ENCODE results near the gene ZC3HAV1.

The ZC3HAV1 gene

GRCh38 chr7:139139150-139139549 lies 29.6 kb upstream of the ZC3HAV1 start:
- Histone ChIP-seq H3K4me3 (ENCODE audit: low read depth in 1 of 2, low read length in 2 of 2) (no peak overlapping the region), H3K27me3 (ENCODE audit: insufficient read depth, low read length, poor library complexity) (no peaks in the 10 kb centered on the region), H2AFZ (ENCODE audit: low read depth, low read length) (no peak overlapping the region), H3K4me1 (ENCODE audit: insufficient read depth, low read length) (peaks cover 7% of the 10 kb centered on the region), H3K27ac (ENCODE audit: low read length) (no peak overlapping the region), H3K36me3 (ENCODE audit: insufficient read depth, low read length) (peaks cover 3% of the 10 kb centered on the region; the same call in 1 of the 2 replicates), H4K20me1 (ENCODE audit: insufficient read depth, low read length) (no peaks in the 10 kb centered on the region), H3K9ac (ENCODE audit: low read depth, low read length) (no peak overlapping the region), H3K4me2 (ENCODE audit: insufficient read depth, low read length) (no peak overlapping the region), H3K9me3 (ENCODE audit: insufficient read depth, low read length, severe bottlenecking) (no peaks in the 10 kb centered on the region), H3K79me2 (ENCODE audit: insufficient read depth, low read length) (0 out of 2 replicates have a peak, but pooled peaks cover 2% of the 10 kb centered on the region)
- ATAC-seq (ENCODE audit: insufficient read depth, low read depth), result no peak
- DNase-seq, result no peak
- TF ChIP-seq, protein P1, sequence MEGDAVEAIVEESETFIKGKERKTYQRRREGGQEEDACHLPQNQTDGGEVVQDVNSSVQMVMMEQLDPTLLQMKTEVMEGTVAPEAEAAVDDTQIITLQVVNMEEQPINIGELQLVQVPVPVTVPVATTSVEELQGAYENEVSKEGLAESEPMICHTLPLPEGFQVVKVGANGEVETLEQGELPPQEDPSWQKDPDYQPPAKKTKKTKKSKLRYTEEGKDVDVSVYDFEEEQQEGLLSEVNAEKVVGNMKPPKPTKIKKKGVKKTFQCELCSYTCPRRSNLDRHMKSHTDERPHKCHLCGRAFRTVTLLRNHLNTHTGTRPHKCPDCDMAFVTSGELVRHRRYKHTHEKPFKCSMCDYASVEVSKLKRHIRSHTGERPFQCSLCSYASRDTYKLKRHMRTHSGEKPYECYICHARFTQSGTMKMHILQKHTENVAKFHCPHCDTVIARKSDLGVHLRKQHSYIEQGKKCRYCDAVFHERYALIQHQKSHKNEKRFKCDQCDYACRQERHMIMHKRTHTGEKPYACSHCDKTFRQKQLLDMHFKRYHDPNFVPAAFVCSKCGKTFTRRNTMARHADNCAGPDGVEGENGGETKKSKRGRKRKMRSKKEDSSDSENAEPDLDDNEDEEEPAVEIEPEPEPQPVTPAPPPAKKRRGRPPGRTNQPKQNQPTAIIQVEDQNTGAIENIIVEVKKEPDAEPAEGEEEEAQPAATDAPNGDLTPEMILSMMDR (IDR thresholded peaks at IDR 0.05; ENCODE audit: borderline replicate concordance, extremely low read depth, low read length, poor library complexity, severe bottlenecking), result no peak
- no peak for TF ChIP-seq EZH2 (IDR thresholded peaks at IDR 0.05; ENCODE audit: borderline replicate concordance, low read depth, low read length, severe bottlenecking)

- Histone ChIP-seq H4K20me1 (ENCODE audit: insufficient read depth, low read length) (no peaks in the 10 kb centered on the region), H3K4me1 (ENCODE audit: insufficient read depth, low read length) (peaks cover 19% of the 10 kb centered on the region), H3K79me2 (ENCODE audit: insufficient read depth, low read length) (peaks cover 5% of the 10 kb centered on the region), H3K27me3 (ENCODE audit: insufficient read depth, low read length, poor library complexity) (no peaks in the 10 kb centered on the region), H3K27ac (ENCODE audit: low read length) (peak overlapping the region; percentile 70), H3K4me2 (ENCODE audit: insufficient read depth, low read length) (peak overlapping the region; percentile 91), H3K4me3 (ENCODE audit: low read depth in 1 of 2, low read length in 2 of 2) (peak overlapping the region; percentile 52 to 88), H2AFZ (ENCODE audit: low read depth, low read length) (peak overlapping the region; percentile 93), H3K36me3 (ENCODE audit: insufficient read depth, low read length) (no peaks in the 10 kb centered on the region), H3K9me3 (ENCODE audit: insufficient read depth, low read length, severe bottlenecking) (no peaks in the 10 kb centered on the region), H3K9ac (ENCODE audit: low read depth, low read length) (peak overlapping the region; percentile 58)
- peak; percentile 99 for ATAC-seq (ENCODE audit: insufficient read depth, low read depth)
- TF ChIP-seq EZH2 (IDR thresholded peaks at IDR 0.05; ENCODE audit: borderline replicate concordance, low read depth, low read length, severe bottlenecking), result no peak
- TF ChIP-seq, protein P1 (IDR thresholded peaks at IDR 0.05; ENCODE audit: borderline replicate concordance, extremely low read depth, low read length, poor library complexity, severe bottlenecking), result no peak
- peak; percentile 91 for DNase-seq
Measured at GRCh38 chr7:139133335-139134139, 24.0 kb upstream of the ZC3HAV1 start.

- Histone ChIP-seq H3K9ac (ENCODE audit: low read depth, low read length) (peak overlapping the region; percentile 58), H3K4me3 (ENCODE audit: low read depth in 1 of 2, low read length in 2 of 2) (peak overlapping the region; percentile 52 to 88; a peak in 3 of 4 replicates), H3K27ac (ENCODE audit: low read length) (peak overlapping the region; percentile 70), H3K36me3 (ENCODE audit: insufficient read depth, low read length) (no peaks in the 10 kb centered on the region), H3K79me2 (ENCODE audit: insufficient read depth, low read length) (peaks cover 5% of the 10 kb centered on the region), H4K20me1 (ENCODE audit: insufficient read depth, low read length) (no peaks in the 10 kb centered on the region), H3K4me2 (ENCODE audit: insufficient read depth, low read length) (peak overlapping the region; percentile 91), H3K4me1 (ENCODE audit: insufficient read depth, low read length) (peaks cover 19% of the 10 kb centered on the region), H2AFZ (ENCODE audit: low read depth, low read length) (peak overlapping the region; percentile 93), H3K9me3 (ENCODE audit: insufficient read depth, low read length, severe bottlenecking) (no peaks in the 10 kb centered on the region), H3K27me3 (ENCODE audit: insufficient read depth, low read length, poor library complexity) (no peaks in the 10 kb centered on the region)
- no peak for ATAC-seq (ENCODE audit: insufficient read depth, low read depth)
- TF ChIP-seq, protein P1 (IDR thresholded peaks at IDR 0.05; ENCODE audit: borderline replicate concordance, extremely low read depth, low read length, poor library complexity, severe bottlenecking), result no peak
- TF ChIP-seq EZH2 (IDR thresholded peaks at IDR 0.05; ENCODE audit: borderline replicate concordance, low read depth, low read length, severe bottlenecking), result no peak
- DNase-seq, result no peak
Measured at GRCh38 chr7:139132887-139133286, 23.4 kb upstream of the ZC3HAV1 start.
